ENCODE results near the gene CXorf49.

CXorf49 gene

GRCh38 chrX:71668248-71668595 is 49.9 kb downstream of the CXorf49 start:
- DNase-seq (ENCODE audit: low read depth in 2 of 2) = no peak
- no peak for TF ChIP-seq CTCF (IDR thresholded peaks at IDR 0.05; ENCODE audit: low read depth, low read length)
- H3K4me3 ChIP-seq (replicated peaks in 1 of 2; ENCODE audit: low read depth in 2 of 2, low read length in 2 of 2) = no peak overlapping the region

- no peak for TF ChIP-seq CTCF (IDR thresholded peaks at IDR 0.05; ENCODE audit: low read depth, low read length)
- no peak within 1 kb of the TSS for H3K4me3 ChIP-seq (replicated peaks in 1 of 2; ENCODE audit: low read depth in 2 of 2, low read length in 2 of 2)
- no peak for DNase-seq (ENCODE audit: low read depth in 2 of 2)
Observed at GRCh38 chrX:71667328-71668247, 50.5 kb downstream of the CXorf49 start, which contains the start of gene LOC101059915. LOC101059915 (plus strand) TSS chrX:71667546.

GRCh38 chrX:71666240-71667223 is 51.6 kb downstream of the CXorf49 start:
- no peak for DNase-seq (ENCODE audit: low read depth in 2 of 2)
- no peak for TF ChIP-seq CTCF (IDR thresholded peaks at IDR 0.05; ENCODE audit: low read depth, low read length)
- H3K4me3 ChIP-seq (replicated peaks in 1 of 2; ENCODE audit: low read depth in 2 of 2, low read length in 2 of 2) = no peak overlapping the region

GRCh38 chrX:71665747-71666146 is 52.3 kb downstream of the CXorf49 start:
- no peak overlapping the region for H3K4me3 ChIP-seq (replicated peaks in 1 of 2; ENCODE audit: low read depth in 2 of 2, low read length in 2 of 2)
- TF ChIP-seq CTCF (IDR thresholded peaks at IDR 0.05; ENCODE audit: low read depth, low read length) = no peak
- DNase-seq (ENCODE audit: low read depth in 2 of 2) = no peak

GRCh38 chrX:71664889-71665491 is 53.1 kb downstream of the CXorf49 start:
- no peak overlapping the region for H3K4me3 ChIP-seq (replicated peaks in 1 of 2; ENCODE audit: low read depth in 2 of 2, low read length in 2 of 2)
- no peak for DNase-seq (ENCODE audit: low read depth in 2 of 2)
- no peak for TF ChIP-seq CTCF (IDR thresholded peaks at IDR 0.05; ENCODE audit: low read depth, low read length)
